ENCODE results near the gene MNAT1.
"Not testable (repeated sequence)": the region's sequence is repeated elsewhere in the genome, so short reads cannot be mapped to it uniquely, and the experiment has no call there.

MNAT1 gene

DNA sequence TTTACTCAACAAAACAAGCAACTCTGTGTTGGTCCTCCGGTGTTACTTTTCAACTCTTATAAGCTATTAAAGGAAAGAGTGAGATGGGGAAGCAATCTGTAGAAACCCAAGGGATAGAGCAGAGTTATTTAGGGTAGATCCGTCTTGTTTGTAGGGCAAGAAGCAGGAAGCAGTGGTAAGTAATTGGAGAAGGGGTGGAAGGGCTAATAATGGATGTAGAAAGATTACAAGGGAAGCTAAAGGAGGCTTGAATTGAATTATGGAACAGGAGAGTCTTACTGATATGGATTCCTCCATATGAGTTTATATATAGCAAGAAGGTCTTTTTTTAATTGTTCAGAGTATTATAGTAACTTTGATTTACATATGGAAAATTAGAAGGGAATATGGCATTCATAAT lies 72.7 kb downstream of the MNAT1 start:
- DNase-seq: no peak

DNA sequence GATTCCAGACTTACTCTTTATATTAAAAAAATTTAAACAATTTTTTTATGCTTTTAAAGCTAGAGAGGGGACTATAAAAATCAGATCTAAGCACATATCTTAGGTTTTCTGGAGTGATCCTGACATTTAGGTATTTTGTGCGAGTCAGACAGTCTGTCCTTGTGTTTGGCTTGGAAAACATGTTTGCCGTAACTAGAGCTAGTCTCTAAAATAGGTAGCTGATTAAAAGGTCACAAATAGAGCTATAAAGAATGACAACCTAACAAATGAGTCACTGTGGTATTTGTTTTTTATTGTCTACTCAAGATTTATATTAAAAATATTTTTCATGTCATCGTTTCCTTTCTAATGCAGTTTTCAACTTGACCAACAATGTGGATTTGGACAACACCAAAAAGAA lies 73.4 kb downstream of the MNAT1 start:
- DNase-seq: no peak

DNA sequence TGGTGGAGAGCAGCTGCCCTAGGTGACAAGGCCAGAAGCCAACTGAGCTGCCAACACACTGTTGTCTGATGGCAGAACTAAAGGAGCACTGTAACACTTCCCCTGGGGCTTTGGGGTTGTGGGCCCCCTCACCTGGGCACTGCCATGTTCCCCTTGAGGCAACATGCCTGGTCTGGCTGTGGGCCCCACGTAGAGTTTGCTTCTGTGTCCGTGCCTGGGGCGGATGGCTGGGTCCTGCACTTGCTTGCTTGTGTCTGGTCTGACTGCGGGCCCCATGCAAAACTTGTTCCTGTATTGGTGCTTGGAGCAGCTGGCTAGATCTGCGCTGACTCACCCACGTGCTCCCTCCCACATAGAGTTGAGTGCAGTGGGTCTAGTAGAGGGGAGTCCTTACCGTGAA lies 78.4 kb downstream of the MNAT1 start:
- no peak for DNase-seq

DNA sequence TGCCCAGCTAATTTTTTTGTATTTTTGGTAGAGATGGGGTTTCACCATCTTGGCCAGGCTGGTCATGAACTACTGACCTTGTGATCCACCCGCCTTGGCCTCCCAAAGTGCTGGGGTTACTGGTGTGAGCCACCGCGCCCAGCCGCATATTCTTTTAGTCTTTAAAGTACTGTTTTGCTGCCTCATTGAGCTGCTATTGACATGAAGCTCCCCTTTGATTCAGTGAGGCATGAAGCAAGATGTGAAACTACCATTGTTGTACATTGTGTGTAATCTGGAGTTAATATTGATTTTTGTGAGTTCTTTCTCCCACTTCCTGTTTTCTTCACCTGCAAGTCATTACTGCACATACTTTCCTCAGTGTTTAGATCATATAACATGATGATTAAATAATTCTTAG lies 80.8 kb downstream of the MNAT1 start:
- DNase-seq: no peak

DNA sequence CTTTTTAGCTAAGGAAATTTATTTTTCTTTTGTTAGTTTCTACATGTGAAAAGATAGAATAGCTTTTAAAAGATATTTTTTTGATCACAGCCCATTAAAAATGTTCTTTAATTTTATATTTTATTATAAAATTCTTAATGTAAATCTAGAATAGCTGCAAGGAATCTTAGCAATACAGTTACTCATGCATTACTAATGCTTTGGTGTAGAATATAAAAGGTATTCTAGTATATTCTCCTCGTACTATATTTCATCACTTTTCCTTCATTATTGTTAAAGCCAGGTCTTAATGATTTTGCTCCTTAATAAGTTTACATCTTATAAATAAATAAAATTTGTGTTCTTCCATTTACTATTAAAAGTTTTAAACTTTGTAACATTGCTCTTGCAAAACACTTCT lies 82.6 kb downstream of the MNAT1 start:
- DNase-seq: no peak

DNA sequence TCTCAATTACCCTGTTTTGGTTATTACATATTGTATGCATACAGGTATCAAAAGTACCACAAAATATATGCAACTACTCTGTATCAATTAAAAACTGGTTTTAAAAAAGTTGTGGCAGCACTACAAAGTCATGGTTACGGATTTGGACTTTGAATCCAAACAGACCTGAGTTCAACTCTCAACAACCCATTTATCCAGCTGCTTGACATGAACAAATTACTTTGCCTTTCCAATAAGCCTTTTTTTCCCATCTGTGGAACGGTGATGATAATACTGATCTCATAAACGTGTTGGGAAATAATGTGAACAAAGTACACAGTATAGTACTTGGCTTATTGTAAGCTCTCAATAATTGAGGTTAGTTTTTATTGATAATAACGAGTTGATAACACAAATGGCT lies 85.0 kb downstream of the MNAT1 start:
- no peak for DNase-seq

DNA sequence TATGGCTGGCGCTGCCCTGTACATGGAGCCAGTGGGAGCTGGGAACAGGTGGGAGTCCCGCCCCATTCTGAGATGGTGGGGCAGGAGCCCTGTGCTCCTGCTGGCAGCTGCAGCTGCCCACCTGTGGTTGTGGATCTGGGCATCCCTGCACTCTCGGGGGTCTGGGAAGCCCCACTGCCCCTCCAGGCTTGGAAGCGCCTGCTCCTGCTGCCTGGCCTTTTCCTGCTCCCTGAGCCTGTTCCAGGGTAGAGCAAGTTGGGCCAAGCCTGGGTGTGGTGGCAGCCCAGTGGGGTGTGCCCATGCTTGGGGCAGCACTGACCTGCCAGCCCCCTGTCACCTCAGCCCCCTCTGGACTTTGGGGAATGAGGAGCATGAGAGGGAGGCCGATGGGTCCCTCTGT lies 104.0 kb downstream of the MNAT1 start:
- no peak for DNase-seq

DNA sequence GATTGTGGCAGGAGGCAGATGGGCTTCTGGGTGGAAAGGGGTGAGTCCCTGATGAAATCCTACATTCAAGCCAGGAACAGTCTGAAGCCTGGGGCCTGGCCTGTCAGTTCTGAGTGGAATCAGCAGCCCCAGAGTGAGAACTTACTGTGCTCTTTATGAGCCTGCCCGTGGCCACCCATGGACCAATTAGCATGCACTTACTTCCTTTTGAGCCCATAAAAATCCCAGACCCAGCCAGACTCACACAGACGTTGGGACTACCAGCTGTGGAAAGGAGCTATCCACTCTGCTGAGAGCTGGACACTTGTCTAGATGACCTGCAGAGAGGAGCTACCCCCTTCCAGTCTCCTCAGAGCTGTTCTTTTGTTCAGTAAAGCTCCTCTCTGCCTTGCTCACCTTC lies 104.5 kb downstream of the MNAT1 start:
- DNase-seq: no peak

DNA sequence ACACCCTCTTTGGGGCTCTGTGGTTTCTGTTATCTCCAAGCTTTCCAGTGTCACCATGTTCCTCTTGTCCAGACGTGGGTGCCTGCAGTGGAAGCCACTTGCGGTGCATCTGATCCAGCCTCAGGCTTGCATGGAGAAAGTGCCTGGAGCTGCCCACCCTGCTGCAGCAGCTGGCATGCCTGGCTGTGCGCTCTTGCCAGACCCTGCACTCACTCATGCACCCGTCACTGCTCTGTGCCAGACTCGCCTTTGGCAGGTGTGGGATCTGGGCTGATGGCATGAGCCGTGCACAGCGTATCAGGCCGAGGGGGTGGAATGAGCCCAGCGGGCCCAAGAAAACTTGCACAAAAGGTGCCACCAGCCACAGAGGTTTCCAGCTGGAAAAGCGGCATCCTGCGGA lies 105.1 kb downstream of the MNAT1 start:
- no peak for DNase-seq

DNA sequence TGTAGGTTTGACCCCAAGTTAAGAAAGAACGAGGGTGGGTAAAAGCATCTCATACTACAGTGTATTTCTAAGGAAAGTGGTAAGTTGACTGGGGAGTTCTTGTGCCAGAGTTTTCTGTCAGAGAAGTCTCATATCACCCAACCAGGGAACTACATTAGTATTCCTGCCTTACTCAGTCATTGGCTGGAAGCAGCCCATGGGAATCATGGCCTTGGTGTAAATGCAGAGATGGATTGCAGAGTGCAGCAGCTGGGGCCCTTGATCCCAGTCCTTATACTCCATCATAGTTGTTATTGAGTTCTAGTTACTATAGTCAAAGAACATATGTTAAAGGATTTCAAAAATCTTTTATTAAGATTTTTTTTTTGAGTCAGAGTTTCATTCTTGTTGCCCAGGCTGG lies 105.8 kb downstream of the MNAT1 start:
- DNase-seq: no peak

DNA sequence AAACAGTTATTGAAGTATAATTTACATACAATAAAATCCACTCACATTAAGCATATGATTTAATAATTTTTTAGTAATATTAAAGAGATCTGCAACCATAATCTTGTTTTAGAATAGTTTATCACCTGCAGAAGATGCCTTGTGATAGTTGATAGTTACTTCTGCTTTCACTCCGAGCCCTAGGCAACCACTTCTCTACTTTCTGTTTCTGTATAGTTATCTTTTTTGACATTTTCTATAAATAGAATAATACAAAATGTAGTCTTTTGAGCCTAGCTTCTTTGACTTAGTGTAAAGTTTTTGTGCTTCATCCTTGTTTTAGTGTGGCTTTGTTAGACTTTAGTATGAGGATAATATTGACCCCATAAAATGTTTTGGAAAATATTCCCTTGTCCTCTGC lies 111.0 kb downstream of the MNAT1 start:
- DNase-seq: no peak

DNA sequence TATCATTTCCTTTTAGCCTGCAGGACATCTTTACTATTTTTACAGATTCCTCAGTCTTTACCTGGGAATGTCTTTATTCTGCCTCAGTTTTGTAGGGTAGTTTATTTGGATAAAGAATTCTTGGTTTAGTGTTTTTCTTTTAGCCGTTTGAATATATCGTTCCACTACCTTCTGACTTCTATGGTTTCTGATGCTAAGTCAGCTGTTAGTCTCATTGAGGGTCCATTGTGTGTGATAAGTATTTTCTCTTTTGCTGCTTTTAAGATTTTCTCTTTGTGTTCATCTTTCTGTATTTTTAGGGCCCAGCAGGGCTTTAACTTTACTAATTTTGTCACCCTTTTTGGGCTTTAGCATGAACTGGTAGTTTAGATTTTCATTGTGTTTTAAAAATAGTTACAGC lies 113.5 kb downstream of the MNAT1 start:
- DNase-seq: no peak

DNA sequence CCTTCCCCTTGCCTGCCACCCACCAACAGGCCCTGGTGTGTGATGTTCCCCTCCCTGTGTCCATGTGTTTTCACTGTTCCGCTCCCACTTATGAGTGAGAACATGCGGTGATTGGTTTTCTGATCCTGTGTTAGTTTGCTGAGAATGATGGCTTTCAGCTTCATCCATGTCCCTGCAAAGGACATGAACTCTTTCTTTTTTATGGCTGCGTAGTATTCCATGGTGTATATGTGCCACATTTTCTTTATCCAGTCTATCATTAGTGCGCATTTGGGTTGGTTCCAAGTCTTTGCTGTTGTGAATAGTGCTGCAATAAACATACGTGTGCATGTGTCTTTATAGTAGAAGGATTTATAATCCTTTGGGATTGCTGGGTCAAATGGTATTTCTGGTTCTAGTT lies 117.1 kb downstream of the MNAT1 start:
- not testable (repeated sequence) for DNase-seq

DNA sequence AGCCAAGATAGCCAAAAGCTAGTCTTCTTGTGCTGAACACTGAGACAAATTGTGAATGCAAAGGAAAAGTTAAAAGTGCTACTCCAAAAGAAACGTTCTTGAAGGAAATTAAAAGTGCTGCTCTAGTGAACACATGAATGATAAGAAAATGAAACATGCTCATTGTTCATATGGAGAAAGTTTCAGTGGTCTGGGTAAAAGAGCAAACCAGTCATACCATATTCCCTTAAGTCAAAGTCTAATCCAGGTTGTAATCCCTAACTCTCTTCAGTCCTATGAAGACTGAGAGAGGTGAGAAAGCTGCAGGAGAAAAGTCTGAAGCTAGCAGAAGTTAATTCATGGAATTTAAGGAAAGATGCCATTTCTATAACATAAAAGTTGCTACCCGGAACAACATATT lies 121.5 kb downstream of the MNAT1 start:
- DNase-seq: no peak

DNA sequence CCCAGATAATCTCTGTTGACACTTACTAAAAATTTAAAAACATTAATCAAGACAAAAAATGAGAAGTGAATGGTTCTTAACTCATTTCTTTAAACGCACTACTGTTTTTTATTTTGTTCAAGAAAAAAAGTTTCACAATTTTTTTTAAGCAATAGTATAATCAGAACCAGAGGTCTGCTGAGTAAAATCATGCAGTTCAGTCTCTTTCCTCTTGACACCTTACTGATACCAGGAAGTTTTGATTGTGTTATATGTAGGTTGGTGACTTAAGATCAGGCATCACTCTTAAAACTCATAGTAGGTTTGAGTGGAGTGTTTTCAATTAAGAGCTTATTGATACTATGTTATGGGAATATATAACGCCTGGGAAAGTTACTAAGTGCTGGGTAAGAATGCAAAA lies 125.0 kb downstream of the MNAT1 start:
- DNase-seq: no peak

DNA sequence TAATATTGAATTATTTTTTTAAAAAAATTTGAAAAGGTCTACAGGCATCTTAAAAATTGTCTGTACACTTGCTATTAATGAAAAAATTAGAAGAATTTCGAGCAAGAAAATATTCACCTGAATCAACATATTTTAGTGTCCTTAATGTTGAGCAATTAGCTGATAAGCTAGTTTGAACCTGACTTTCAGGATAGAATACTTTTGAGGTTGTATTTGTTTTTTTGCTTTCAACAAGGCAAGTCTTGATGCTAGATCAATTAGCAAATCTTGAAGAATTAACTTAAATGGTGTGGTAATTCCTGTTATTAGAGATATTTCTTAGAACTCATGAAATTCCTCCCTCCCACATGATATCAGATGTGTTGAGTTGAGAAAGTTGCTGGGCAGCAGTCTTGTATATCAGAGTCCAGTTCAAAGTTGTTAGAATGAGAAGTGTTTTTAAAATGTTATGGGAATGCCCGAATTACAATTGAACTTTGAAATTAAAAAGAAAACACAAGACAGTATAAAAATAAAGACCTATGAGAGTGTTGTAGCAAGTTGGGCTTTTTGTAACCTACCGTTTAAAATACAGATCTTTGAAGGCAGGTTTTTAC lies 127.1 kb downstream of the MNAT1 start:
- no peak for DNase-seq

DNA sequence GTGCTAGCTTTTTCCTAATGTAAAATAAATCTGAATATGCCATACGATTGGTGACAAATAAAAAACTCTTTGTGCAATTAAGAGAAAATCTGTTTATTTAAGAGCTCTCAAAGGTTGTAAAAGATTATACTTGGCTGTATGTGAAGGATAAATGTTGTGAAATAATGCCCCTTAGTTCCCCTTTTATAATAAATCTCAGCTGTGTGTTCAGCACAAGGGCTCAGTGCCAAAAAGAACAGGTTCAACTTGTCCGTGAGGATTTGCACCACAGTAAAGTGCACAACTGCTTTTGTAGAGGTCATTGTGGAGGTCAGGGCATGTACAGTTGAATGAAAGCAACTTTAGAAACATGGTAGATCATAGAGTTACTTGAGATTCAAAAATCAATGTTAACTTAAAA lies 127.7 kb downstream of the MNAT1 start:
- no peak for DNase-seq

DNA sequence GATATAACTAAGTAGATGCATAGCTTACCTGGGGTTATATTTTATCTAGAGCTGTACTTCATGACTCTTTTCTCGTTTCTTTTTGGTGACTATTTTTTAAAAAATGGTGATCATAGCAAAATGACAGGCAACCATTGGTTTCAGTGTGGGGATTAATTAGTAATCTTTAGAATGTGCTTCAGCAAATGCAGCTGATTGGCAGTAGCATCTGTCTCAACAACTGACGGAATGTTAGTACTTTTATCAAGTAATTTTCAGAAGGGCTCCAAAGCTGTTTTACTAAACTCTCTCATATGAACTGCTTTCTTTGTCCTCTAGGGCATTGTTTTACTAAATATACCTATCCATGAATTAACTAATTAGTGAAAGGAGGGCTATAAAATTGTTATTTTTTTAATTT lies 128.7 kb downstream of the MNAT1 start:
- DNase-seq: no peak

DNA sequence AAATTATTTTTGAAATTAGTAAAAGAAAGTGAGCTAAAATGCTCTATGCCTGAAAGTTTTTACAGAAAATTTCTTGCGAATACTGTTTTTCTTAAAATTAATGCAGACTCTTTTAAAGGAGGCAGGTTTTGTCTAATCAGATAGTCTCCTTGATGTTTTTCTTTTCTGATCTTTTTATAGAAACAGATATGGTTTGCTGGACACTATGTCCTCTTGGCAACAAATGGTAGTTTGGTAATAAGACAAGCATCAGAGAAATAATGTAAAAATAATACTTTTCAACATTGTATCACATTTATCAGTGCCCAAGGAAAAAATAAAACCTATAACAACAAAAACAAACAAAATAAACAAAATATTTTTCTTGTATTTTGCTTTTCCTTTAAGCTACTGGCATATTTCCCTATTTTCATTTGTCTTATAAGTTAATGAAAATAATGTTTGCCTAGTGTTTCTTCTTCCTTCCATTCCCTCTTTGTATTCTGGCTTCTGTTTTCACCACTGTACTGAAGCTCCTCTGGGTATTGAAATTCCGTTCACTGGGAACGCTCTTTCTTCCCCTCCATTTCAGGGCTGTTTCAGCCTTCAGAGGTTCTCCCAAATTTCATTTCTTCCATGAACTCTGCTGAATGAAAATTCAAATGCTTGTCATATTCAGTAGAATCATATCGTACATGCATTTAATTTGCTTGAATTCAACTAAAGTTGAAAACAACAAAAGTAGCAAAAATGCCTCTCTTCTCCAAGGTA lies 131.0 kb downstream of the MNAT1 start:
- DNase-seq: no peak

DNA sequence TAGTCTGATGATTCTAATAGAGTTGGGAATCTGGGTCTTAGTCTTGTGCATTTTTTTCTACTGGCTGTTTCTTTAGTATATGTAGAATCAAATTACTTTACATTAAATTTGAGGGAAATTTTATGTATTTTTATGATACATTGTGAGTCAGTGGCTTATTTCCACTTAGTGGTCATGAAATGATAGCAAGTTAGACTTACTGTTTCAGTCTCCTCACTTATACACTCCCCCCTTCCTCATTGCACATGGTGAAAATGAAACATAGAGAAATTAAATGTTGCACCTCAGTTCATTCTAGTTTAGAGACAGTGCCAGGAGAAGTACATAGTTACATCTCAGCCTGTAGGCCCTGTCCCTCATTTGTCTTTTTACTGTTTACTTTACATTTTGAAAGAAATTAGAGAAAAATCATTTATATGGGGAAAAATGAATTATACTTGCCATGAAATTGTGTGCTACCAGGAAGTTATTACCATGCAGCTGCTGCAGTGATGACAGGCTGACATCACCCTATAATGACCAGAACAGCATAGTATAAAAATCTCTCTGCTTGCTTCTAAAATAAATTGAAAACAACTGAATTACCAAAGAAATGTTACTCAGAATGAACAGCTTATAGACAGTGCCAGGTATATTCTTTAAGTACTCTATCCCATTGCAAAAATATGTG lies 133.1 kb downstream of the MNAT1 start:
- DNase-seq: no peak

DNA sequence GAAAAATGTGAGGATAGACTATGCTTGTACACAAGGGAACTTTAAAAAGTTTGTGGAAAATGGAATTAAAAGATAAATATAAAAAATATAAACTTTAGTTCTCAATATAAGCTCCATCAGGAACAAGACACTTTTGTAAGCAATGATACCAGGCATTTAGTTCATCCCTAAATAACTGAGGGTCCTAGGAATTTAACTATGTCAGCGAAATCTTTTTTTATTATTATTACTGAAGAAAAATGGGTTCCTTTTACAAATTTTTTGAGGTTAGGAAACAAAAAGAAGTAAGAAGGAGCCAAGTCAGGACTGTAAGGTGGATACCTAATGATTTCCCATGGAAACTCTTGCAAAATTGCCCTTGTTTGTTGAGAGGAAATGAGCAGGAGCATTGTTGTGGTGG lies 143.6 kb downstream of the MNAT1 start:
- no peak for DNase-seq

DNA sequence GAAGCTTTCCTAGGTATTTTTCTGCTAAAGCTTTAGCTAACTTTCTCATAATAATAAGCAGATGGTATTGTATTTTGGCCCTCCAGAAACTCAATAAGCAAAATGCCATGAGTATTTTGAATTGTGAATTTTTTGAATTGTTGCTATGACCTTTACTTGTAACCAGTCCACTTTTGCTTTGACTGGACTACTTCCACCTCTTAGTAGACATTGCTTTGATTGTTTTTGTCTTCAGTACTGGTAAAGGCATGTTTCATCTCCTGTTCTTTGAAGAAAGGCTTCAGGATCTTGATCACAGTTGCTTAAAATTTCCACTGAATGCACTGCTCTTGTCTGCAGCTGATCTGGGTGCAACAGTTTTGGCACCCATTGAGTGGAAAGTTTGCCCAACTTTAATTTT lies 144.0 kb downstream of the MNAT1 start:
- no peak for DNase-seq

DNA sequence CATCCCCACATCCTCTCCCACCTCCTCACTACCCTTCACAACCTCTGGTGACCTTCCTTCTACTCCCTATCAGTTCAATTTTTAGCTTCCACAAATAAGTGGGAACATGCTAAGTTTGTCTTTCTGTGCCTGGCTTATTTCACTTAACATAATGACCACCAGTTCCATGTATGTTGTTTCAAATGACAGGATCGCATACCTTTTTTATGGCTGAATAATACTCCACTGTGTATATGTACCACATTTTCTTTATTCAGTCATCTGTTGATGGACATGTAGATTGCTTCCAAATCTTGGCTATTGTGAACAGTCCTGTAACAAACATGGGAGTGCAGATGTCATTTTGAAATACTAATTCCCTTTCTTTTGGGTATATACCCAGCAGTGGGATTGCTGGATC lies 147.7 kb downstream of the MNAT1 start:
- DNase-seq: no peak

DNA sequence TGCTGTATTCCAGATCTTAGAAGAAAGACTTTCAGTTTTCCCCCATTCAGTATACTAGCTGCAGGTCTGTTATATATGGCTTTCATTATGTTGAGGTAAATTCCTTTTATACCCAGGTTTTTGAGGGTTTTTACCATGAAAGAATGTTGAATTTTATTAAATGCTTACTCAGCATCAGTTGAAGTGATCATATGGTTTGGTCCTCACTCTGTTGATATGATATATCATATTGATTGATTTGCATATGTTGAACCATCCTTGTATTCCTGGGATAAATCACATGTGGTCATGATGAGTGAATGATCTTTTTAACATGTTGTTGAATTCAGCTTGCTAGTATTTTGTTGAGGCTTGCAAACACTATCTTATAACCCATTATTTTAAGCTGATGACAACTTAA lies 149.6 kb downstream of the MNAT1 start:
- no peak for DNase-seq

DNA sequence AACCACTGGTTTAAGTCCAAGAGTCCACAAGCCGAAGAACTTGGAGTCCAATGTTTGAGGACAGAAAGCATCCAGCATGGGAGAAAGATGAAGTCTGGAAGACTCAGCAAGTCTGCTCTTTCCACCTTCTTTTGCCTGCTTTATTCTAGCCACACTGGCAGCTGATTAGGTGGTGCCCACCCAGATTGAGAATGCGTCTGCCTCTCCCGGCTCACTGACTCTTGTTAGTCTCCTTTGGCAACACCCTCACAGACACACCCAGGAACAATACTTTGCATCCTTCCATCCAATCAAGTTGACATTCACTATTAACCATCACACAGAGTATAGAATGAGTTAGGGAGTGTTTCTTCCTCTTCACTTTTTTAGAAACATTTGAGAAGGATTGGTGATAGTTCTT lies 156.1 kb downstream of the MNAT1 start:
- not testable (repeated sequence) for DNase-seq

All from CD4-positive, alpha-beta T cell treated with Interferon gamma for 1 hour (primary cell).